NCI-H2171 treated with DMSO at 0.1 percent for 48 hours (cell line): ENCODE measurements around the gene PDHX.
A peak's percentile ranks its signal among the peaks of the same experiment; 100 is the strongest.
"Not testable (repeated sequence)": the region's sequence is repeated elsewhere in the genome, so short reads cannot be mapped to it uniquely, and the experiment has no call there.

Experiments
- DNase-seq: peaks from one replicate; lab custom pipeline; 2025; lab: John Stamatoyannopoulos, UW

The PDHX gene

DNA sequence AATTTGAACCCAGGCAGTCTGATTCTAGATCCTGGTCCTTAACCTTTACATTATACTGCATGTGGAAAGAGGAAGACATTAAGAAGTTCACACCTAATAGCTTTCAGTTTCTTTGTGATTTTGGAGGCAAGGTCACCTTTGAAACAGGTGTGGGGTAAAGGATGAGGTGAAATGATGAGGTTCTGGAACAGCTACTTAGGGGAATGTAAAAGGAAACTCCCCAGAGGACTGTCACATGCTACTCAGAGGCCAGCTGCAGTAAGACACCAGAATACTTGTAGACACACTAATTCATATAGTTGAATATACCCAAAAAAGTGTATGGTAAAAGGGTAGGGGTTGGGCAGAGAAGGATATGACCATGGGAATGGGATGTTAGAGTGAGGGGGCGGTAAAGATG, 5.6 kb upstream of the PDHX start:
- peak; percentile 43 for DNase-seq

DNA sequence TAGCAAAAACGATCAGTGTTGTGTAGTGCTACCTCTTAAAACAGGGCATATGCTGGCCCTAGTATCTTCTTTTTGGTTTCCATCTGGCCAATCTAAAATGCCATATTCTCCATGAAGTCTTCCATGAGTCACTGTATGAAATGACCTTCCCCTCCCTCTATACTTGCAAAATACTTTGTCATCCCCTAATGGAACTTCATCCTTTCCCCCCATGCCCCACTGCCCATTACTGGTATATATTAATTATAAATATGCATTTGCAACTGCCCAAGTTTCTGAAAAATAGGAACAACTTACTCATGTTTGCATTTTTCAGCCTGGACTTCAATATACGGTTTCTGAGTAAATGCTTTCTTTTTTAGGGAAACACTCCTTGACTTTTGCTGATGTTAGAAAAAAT, 4.7 kb upstream of the PDHX start:
- no peak for DNase-seq

DNA sequence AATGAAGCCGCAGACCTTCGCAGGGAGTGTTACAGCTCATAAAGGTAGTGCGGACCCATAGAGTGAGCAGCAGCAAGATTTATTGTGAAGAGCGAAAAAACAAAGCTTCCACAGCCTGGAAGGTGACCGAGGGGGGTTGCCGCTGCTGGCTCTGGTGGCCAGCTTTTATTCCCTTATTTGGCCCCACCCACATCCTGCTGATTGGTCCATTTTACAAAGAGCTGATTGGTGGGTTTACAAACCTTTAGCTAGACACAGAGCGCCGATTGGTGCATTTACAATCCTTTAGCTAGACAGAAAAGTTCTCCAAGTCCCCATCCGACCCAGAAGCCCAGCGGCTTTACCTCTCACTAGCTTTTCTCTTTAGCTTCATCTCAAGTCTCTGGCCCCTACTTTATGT, 2.9 kb upstream of the PDHX start:
- DNase-seq = not testable (repeated sequence)

DNA sequence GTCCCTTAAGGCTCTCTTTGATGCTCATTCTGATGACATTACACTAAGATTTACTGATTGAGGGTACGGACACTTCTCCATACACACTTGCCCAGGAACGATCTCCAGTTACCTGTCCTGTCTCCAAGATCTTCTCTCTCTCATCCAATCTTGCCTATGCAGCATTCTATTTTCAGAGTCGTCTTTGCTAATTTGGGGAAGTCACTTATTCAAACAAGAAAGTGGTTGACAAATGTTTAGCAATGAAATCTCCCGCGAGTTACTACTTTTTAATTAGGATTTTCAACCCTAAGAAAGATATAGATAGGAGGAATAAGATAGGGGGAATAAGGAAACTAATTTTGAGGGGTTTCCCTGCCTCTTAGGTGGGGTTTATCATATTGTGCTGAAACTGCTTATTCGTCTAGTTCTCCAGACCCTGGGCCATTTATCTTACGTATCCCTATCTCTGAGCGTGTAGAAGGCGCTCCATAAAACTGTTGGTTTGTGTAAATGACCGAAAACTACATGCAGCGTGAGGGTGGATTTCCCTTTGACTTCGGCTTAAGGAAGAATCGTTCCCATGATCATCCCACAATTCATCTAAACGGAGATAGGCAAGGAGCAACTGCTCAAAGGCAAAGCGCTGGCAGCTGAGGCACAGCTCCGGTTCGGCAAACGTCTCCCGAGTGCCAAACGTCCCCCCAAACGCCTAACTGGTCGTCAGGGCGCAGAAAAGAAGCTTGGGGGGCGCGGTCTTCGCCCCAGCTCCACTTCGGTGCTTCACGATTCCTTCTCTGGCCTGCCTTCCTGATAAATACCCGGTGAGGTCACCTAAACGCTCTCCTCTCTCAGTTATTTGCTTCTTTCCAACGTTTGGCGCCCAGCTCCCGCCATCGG, 1.0 kb upstream of the PDHX start:
- DNase-seq = peak; percentile 86

DNA sequence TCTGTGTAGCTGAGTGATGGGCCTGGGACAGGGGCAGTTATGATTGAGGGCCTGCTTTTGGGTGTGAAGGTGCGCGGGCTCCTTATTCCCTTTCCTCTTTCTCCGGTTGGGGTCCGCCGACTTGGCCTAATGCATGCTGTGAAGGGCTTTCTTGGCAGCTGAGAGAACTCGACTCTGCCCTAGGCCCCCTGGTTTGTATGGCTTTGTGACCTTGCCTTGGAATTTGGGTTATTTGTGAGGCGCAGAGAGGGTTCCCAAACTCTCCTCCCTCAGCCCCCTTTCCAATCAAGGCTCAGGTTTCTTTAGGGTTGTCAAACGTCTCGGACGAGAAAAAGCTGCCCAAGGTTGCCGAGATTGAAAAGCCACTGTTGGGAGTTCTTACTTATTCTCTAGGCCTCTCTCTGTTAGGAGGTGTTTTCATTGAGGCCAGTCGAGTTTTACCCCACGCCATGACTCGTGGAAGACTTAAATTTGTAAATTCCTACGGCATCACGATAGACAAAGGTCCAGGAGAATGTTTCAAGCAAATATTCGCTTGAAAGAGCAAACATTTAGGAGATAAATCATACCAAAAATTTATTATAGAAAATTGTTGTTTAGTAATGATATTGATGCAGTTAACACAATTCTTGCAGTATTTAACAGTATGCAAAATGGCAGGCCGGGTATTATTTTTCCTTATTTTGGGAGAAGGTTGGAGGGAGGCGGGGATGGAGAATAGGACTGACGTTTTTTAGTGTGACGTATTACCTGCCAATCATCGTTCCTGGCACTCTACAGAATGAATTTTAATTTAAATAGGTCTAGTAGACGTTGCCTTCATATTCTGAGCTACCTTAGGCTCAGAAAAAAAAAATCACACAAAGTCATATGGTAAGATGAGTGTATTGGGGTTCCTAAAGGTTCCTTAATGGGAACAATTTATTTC, 689 bp downstream of the PDHX start:
- DNase-seq = peak; percentile 48

DNA sequence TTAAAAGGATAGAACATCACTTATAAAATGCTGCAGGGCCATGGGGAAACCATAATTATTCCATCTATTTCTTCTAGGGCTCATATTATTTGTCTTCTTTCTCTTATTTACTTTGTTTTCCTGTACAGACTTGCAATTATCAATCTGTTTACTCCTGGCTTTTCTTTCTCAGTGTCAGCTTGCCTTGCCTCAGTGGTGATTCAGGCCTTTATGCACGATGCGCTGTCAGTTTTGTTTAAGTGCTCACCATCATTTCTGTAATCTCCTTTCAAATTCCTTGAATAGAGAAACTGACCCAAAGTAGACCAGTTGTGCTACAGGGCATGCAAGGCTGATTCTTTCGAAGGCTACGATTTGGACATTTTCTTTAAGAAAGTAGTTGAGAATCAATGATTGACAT, 4.7 kb downstream of the PDHX start:
- DNase-seq = no peak

DNA sequence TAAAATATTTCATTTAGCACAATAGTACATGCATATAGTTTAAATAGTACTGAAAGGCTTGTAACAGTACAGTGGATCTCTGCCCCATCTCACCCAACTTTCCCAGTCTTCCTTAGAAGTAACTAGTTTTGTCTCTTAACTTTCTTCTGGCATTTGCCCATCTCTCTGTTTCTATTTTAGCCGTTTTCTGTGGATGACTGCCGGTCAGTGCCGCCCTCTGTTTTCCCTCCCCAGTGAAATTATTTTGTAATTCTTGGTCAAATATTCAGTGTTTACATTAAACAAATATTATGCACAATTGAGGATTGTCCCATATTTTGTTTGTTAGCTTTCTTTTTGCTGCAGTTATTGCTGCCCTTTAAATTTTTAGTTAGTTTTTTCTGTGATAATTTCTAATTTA, 8.3 kb downstream of the PDHX start:
- DNase-seq = no peak

DNA sequence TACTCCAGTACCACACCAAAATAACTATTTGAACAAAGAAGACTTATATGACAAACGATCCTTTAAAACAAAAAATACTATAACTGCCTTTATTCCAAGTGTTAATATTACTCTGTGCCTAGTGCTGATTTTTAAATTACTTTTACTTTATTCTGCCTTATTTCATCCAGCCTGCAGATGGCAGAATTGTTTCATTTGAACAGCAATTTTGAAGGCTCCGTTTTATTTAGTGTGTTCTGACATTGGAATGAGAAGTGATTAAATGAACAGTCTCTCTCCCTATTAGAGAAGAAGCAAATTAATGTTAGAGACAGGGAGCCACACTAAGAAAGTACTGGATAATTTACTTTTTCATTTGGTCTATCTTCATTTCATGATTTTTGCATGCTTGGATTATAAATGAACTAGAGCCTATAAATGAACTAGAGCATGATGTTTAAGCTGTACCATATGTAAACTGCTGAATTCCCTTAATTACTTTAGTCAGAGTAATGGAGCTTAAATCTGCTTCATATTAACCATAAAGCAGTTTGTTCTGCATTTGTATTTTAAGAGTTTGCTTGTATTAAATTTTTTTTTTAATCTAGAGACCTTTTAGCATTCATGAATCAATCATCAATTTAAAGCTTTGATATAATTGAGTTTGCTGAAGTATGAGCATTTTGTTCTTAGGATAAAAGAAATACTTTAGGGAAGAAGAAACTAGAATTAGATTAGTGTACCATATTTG, 9.8 kb downstream of the PDHX start:
- peak; percentile 76 for DNase-seq

DNA sequence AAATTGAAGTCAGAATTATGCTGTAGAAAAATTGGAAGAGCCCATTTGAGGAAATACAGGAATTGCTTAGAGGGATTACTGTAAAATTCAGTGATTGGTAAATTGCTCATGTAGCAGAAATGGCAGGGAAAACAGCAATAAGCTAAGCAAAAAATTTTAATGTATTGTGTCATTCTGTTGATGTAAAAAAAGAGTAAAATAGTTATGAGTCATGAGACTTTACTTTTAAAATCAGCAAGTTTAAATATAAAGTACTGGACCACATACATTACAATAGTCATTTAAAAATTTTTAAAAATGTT, 10.4 kb downstream of the PDHX start:
- DNase-seq = no peak

DNA sequence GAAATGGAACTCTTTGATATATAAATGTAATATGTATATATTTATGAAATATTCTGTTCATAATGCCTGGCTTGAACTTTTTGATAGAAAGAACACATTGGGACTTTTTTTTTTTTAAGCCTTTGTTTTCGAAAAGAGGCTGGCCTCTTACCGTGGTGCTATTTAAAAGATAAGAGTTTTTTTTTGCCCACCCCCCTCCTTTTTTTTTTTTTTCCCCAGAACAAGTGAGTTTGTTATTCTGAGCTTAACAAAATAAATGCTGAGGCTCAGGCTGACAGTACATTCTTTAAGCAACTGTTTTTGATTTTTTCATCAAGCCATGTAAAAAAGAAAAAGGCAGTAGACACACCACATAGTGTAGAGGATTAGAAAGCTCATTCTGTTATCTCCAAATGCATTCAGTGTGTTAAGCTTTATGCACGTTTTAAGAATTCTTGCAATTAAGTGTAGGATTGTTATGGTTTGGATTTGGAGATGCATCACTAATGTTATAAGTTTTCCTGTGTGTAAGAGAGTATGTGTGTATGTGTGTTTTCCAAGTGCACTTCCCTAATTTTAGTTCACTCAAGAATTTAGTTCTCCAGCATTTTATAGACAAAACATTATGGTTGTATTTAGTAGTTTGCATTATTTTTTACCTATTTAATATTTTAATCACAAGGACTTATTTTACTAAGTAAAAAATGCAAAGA, 12.0 kb downstream of the PDHX start:
- no peak for DNase-seq

DNA sequence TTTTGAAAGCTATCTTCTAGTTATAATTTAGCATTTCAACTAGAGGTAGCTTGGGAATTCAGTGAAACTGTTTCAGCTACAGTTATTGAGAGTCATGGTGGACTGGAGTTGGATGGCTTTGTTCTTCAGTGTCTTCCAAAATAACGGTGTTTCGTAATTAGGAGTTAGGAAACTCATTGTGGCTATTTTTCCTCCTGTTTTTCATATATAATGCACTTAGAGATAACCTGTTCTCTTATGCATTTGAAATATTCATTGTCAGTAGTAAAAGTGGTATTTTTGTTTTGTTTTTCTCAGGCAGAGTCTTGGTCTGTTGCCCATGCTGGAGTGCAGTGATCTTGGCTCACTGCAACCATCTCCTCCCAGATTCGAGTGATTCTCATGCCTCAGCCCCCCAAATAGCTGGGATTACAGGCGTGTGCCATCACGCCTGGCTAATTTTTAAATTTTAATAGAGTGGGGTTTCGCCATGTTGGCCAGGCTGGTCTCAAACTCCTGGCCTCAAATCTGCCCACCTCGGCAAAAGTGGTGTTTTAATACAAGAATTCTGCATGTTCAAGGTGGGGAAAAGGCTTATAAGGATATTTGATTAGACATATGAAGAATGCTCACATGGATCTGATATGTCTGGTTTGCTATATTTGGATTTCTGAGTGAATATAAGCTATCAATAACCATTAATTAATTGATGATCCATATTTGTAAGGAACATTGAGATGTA, 12.7 kb downstream of the PDHX start:
- no peak for DNase-seq

DNA sequence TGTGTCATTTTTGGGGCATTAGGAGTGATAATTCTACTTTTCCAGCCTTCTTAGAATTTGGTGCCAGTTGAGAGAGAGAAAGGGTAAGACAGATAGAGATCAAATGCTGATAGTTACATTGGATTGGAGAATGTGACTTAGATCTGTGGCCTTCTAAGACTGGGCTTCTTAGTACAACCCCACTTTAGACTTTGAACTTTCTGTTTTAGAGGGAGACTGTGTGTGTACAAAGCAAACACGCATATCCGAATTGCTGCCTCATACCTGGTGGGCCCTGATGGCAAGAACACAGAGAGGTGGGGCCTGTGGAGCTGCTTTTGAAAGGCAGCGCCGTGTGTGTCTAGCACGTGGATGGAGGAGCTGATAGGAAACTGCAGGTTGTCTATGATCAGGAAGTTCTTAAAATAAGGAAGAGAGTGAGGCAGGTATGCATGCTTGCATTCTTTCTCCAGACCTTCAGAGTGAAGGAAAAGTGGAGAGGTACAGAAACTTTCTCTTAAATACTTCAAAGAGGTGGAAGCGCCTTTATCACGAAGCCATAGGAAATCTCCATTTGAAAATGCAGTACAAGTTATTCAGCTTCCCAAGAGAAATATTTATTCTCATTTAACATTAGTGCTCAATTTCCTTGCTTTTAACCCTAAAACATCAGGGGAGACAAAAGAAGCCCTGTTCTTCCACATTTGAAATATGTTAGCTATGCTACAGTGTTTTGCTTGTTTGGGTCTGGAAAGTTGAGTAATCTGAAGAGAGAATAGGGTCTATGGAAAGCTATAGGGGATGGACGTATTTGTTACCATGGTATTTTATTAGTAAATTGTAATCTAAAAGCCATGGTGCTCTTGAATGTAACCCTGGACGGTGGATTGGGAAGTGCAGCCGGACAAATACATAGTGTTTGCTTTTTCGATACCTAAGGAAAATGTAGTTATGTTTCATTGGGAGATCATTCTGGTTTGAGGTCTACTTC, 13.7 kb downstream of the PDHX start:
- no peak for DNase-seq

DNA sequence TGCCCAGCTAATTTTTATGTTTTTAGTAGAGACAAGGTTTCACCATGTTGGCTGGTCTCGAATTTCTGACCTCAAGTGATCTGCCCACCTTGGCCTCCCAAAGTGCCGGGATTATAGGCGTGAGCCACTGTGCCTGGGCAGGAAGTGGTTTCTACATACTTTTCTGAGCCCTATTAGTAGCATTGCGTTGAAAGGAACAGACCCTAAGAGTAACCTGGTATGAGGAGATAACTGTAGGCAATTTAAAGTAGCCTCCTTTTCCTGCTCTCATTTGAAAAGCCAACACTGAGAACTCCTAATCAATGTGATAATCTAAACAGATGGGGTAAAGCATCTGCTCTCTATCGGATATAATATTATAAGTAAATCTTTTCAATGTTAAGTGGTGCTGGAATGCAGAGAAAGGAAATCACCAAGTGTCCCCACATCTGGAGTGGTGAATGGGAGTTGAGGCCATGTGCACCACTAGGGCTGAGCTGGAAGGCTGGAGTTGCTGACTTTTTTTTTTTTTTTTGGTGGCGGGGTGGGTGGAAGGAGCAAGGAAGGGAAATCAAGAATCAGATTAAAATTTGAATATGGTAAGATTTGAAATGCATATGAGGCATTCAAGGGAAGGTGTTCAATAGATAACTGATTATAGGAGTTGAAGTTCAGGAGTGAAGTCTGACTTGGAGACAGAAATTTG, 20.7 kb downstream of the PDHX start:
- DNase-seq = no peak

DNA sequence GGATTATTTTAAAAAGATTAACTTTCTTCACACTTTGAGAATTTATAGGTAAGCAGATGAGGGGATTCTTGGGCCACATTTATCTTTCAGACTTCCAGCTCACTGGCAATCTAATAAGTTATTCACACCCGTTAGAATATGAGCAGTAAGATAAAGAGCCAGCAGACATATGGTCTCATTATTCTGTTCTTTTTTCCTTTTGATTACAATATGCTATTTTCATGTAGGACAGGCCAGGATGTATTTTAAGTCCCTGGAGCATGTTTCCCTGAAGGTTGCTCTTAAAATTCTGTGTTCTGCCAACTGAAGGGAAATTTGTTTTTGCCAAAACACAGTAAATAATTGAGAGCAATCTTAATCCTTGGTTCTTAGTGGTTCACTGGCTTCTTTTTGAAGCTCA, 22.2 kb downstream of the PDHX start:
- DNase-seq = peak; percentile 48

DNA sequence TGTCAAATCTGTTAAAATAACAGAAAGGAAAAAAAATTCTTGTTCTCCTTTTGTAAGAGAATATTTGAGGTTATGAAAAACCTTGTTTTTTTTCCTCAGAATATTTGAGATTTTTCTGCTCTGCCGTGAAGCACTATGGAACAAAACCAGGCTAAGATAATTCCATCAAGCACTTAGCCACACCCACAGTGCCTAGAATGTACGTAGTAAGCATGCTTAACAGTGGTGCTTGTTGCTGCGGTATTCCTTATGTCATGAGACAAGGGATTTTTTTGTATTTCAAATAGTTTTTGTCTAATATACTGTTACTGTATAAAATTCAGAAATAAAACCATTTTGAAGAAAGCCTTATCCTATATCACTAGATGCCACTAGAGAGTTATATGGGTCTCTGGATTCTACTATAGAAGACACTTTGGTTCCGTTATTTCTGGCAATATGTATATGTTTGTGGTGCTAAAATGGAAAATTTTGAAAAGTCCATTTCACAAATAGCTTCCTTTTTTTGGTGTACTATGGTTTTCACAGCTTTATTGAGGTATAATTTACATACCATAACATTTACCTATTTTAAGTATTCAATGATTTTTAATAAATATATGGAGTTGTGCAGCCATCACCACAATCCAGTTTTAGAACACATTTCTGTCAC, 23.7 kb downstream of the PDHX start:
- no peak for DNase-seq

DNA sequence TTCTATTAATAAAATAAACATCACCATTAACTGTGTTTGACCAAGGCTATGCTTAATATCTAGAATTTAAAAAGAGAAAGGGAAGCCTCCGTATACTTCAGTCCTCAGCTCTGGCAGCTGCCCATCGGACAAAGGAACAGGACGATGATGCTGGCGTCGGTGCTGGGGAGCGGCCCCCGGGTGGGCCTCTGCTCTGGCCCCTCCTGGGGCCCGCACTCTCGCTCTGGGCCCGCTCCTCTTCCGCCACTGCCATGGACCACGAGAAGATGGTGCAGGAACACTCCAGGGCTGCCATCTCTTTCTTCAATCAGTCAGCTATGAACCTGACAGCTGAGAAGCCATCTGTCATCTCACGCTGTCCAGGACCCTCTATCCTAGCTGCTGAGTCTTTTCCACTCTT, 25.3 kb downstream of the PDHX start:
- no peak for DNase-seq

DNA sequence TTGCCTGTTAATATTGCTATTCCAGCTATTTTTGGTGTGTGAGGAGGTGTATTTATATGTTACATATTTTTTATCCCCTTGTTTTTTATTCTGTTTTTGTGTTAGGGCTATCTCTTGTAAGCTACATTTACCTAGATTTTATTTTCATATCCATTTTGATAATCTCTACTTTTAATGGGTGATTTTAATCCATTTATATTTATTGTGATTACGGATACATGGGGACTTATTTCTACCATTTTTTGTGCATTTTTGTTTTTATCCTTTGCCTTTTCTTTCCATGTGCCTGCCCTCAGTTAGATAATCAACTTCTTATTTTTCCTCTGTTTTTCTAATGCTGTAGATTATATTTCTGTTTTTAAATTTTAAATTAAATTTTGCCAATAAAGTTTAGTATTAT, 28.3 kb downstream of the PDHX start:
- DNase-seq = no peak

DNA sequence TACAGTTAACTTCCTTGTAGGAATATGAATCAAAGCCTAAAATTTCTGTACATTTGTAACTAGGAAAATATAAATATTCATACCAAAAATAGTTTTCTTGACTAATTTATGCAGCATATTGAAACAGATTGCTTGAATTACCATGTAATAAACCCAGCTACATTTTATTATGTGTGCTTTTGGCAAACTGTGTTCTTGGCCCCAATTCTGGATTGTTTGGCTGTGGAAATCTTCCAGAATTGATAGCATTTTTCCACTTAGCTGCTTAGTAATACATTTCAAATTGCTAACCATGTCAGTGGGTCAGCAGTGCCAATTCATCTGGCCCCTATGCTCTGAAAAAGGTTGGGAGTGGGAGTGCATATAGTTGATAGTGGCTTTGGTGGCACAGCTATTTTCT, 32.3 kb downstream of the PDHX start:
- no peak for DNase-seq

DNA sequence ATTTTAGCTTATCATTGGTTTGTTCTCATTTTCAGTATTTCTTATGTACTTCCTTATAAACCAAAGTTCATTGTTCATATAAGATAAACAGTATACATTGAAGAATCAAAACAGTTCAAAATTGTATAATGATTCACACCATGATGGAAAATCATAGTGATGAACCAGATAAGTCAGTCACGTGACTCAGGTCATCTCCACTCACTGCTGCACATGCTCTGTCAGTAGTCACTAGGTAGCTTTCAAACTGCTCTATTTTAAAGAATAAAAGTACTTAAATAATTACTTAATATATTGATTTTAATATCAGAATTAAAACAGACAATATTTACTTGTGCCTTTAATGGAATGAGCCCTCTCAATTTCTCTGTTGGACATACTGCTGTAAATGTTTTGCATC, 37.5 kb downstream of the PDHX start:
- no peak for DNase-seq
